PFSK-1 (cell line): Measurements from ENCODE around the gene IL4I1.

ENCODE experiments used
- FOXP2 ChIP-seq: optimal IDR thresholded peaks from 2 replicates; pipeline ENCODE3; 2011; ENCODE audit warnings: borderline replicate concordance, control low read depth, inconsistent platforms; ENCODE audit not compliant: insufficient read depth; ENCODE audit errors: extremely low read length, extremely low read depth
- POLR2AphosphoS5 ChIP-seq: IDR thresholded peaks from 2 replicates; pipeline ENCODE4 v1.6.1; 2012; ENCODE audit warnings: low read depth, mild to moderate bottlenecking, control low read depth, low read length, moderate library complexity
- SIN3A ChIP-seq: IDR thresholded peaks from 2 replicates; pipeline ENCODE4 v1.6.1; 2012; ENCODE audit warnings: mild to moderate bottlenecking, low read length, moderate library complexity, borderline replicate concordance; ENCODE audit not compliant: insufficient read depth
- TAF1 ChIP-seq: IDR thresholded peaks from 2 replicates; pipeline ENCODE4 v1.6.1; 2012; ENCODE audit warnings: low read length, control low read depth, borderline replicate concordance; ENCODE audit not compliant: insufficient read depth
- TF ChIP-seq, protein P1 (sequence below), 2 experiments: IDR thresholded peaks; 2 replicates each; pipeline versions ENCODE4 v1.6.1 to v1.8.0; 2011 to 2012; ENCODE audit warnings: low read depth in 2 of 2, low read length in 2 of 2, control low read depth in 1 of 2, inconsistent platforms in 1 of 2, mild to moderate bottlenecking in 1 of 2, moderate library complexity in 1 of 2; ENCODE audit not compliant: insufficient read depth in 1 of 2

The IL4I1 gene

DNA sequence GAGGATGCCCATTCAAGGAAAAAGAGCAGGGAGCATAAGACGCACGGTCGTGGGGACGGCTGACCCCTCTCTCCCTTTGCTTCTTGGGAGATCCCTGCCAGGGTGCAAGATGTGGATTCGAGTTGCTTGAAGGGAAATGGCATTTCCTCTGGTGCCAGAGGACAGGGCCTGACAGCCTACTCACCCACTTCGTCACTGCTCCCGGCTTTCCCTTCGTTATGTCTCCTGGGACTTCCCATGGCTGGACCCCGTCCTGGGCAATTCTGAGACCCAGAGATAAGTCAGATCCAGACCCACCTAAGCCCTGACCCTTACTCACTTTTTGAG is 18.0 kb downstream of the IL4I1 start:
- TF ChIP-seq TAF1 (no peak), SIN3A (no peak), POLR2AphosphoS5 (no peak), FOXP2 (no peak)
- TF ChIP-seq, protein P1, sequence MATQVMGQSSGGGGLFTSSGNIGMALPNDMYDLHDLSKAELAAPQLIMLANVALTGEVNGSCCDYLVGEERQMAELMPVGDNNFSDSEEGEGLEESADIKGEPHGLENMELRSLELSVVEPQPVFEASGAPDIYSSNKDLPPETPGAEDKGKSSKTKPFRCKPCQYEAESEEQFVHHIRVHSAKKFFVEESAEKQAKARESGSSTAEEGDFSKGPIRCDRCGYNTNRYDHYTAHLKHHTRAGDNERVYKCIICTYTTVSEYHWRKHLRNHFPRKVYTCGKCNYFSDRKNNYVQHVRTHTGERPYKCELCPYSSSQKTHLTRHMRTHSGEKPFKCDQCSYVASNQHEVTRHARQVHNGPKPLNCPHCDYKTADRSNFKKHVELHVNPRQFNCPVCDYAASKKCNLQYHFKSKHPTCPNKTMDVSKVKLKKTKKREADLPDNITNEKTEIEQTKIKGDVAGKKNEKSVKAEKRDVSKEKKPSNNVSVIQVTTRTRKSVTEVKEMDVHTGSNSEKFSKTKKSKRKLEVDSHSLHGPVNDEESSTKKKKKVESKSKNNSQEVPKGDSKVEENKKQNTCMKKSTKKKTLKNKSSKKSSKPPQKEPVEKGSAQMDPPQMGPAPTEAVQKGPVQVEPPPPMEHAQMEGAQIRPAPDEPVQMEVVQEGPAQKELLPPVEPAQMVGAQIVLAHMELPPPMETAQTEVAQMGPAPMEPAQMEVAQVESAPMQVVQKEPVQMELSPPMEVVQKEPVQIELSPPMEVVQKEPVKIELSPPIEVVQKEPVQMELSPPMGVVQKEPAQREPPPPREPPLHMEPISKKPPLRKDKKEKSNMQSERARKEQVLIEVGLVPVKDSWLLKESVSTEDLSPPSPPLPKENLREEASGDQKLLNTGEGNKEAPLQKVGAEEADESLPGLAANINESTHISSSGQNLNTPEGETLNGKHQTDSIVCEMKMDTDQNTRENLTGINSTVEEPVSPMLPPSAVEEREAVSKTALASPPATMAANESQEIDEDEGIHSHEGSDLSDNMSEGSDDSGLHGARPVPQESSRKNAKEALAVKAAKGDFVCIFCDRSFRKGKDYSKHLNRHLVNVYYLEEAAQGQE (IDR thresholded peaks at IDR 0.05; ENCODE audit: insufficient read depth in 1 of 2, low read depth in 2 of 2, low read length in 2 of 2) = no peak

DNA sequence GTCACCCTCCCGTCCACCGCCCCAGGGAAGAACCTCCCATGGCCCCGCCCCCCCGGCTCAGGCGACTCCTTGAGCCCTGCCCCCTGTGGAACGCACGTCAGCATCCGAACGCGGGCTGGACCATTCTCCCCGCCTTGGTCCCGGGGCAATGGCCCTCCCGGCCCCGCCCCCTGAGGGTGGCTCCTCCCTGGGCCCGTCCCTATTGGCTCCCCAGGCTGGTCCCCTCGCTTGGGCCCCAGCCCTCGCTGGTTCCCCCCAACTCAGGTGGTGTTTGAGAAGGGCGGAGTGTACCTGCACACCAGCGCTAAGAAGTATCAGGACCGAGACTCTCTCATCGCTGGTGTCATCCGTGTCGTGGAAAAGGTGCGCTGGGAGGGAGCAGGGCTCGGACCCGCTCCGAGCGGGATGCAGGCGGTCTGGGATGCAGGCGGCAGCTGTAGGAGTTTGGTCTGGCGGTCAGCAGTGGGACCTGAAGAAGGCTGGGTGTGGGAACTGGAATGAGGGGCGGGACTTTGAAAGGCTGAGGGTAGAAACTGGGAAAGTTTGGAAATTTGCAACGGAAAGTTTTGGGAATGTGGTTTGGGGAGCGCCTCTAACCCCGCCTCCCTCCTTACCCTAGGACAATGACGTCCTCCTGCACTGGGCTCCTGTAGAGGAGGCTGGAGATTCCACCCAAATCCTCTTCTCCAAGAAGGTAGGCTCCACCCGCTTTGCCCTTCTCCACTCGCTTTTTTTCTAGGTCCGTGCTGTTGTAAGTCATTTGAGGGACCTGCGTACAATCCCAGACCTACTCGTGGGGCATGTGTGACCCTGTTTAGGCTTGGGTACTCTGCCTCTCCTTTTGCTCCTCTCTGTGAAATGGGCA is 18.6 kb downstream of the IL4I1 start:
- TF ChIP-seq FOXP2 = peak; percentile 70
- TF ChIP-seq, protein P1 (IDR thresholded peaks at IDR 0.05; ENCODE audit: insufficient read depth in 1 of 2, low read depth in 2 of 2, low read length in 2 of 2) = no peak

DNA sequence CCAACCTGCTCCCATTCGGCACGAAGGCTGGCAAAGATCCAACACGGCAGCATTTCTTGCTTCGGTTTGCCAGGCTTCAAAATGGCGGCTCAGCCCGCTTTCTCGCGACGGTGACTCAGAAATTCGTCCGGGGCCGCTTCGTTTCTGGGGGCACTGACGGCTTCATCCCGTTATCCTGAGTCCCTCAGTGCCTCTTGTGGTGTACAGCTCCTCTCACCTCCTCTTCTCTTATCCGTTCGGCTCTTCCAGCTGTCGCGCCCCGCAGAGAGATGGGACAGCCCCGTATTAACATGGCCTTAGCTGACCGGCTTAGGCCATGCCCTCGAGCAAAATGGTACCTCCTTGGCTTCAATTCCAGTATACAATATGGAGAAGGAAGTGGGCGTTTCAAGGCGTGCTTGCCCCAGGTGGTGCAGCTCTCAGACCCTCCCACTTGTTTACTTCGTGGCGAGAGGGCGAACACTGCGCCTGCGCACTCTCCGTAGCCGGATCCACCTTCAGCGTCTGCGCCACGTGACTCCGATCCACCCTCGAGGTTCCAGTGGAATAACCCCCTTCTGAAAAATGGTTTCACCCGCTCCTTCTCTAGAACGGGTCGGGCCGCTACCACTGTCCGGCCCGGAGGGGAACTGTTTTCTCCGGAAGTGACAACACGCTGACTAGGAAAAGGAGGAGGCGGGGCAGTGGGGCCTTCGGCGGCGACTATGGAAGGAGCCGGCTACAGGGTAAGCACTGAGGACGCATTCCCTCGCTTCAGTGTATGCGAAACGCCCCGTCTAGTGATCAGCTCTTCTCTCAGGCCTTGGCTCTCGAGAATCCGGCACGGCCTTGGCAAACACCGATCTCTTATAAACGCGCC is 19.4 kb downstream of the IL4I1 start, which contains the start of the genes AKT1S1 and TBC1D17:
Gene AKT1S1, minus strand, starts transcription at position 336 of the 859 bp plus-strand sequence. CDS start 4,060 bp downstream, outside the sequence.
Gene TBC1D17, plus strand, starts transcription at position 683 of the 859 bp plus-strand sequence. Its CDS starts 22 bp downstream, at position 705.
- TF ChIP-seq, protein P1 (IDR thresholded peaks at IDR 0.05; ENCODE audit: insufficient read depth in 1 of 2, low read depth in 2 of 2, low read length in 2 of 2) = no peak
- no peak for TF ChIP-seq TAF1
- TF ChIP-seq SIN3A = 0 out of 2 replicates have a peak, but pooled peaks have one; percentile 52
- TF ChIP-seq FOXP2 = peak; percentile 100
- TF ChIP-seq POLR2AphosphoS5 = no peak

DNA sequence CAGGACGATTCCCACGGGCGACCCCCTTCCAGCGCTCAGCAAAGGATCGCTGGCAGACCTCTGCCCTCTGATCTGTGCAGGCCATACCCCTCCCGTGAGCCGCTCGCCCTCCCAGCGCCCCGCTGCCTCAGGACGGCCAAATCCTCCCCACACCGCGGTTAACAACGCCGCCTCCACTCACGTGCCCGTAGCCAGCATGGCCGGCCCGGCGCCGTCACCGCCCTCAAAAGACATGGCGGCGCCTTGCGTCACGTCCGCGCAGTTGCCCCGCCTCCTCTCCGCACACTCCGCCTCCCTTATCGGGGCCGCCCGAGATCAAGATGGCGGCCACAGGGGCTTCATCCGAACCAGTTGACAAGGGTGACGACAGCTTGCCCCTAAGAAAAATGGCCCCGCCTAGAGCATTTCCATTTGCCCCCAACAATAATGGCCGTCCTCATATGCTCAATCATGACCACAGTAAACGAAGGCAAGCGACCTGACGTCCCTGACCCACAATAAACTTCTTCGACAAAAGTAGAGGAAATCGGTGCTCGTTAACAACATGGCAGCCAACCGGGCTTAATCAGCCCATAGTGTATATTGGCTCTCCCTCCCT is 20.2 kb downstream of the IL4I1 start:
- TF ChIP-seq FOXP2 (peak; percentile 94), TAF1 (peak; percentile 87), SIN3A (no peak), POLR2AphosphoS5 (peak; percentile 72)
- TF ChIP-seq, protein P1 (IDR thresholded peaks at IDR 0.05; ENCODE audit: insufficient read depth in 1 of 2, low read depth in 2 of 2, low read length in 2 of 2) = no peak
